CD1c-positive myeloid dendritic cell (primary cell): ENCODE results near the gene LRRC61.

ENCODE experiments used
- DNase-seq: peaks from one replicate; pipeline ENCODE4 v3.0.0-alpha.2; 2016; ENCODE audit errors: extremely low spot score

The LRRC61 gene

GRCh38 chr7:150370612-150371071 lies 47.5 kb downstream of the LRRC61 start:
- DNase-seq, result no peak

GRCh38 chr7:150371131-150371995 lies 48.2 kb downstream of the LRRC61 start:
- no peak for DNase-seq

GRCh38 chr7:150371996-150372270 lies 48.8 kb downstream of the LRRC61 start:
- no peak for DNase-seq

GRCh38 chr7:150372271-150373048 lies 49.3 kb downstream of the LRRC61 start:
- DNase-seq, result no peak

- no peak for DNase-seq
Observed at GRCh38 chr7:150373049-150373801, 50.1 kb downstream of the LRRC61 start.

GRCh38 chr7:150374026-150374425 lies 50.9 kb downstream of the LRRC61 start:
- no peak for DNase-seq

GRCh38 chr7:150374472-150374871 lies 51.3 kb downstream of the LRRC61 start:
- no peak for DNase-seq

- peak; percentile 25 for DNase-seq
Observed at GRCh38 chr7:150375662-150376521, 52.7 kb downstream of the LRRC61 start.

- peak; percentile 27 for DNase-seq
Observed at GRCh38 chr7:150376560-150376959, 53.4 kb downstream of the LRRC61 start.

GRCh38 chr7:150377196-150377595 lies 54.0 kb downstream of the LRRC61 start:
- DNase-seq, result peak; percentile 68

GRCh38 chr7:150377635-150378034 lies 54.5 kb downstream of the LRRC61 start:
- no peak for DNase-seq

- peak; percentile 56 for DNase-seq
Observed at GRCh38 chr7:150378115-150378852, 55.1 kb downstream of the LRRC61 start.

GRCh38 chr7:150378853-150379440 lies 55.8 kb downstream of the LRRC61 start, which contains the start of gene ZNF775:
TSS of gene ZNF775 (plus strand) at chr7:150379330. CDS start at chr7:150388471, 9,141 bp downstream.
- DNase-seq, result peak; percentile 98

- DNase-seq, result no peak
Observed at GRCh38 chr7:150379441-150380379, 56.6 kb downstream of the LRRC61 start.

- DNase-seq, result peak; percentile 43
Observed at GRCh38 chr7:150380463-150380862, 57.3 kb downstream of the LRRC61 start.

- DNase-seq, result no peak
Observed at GRCh38 chr7:150381096-150381495, 57.9 kb downstream of the LRRC61 start.

GRCh38 chr7:150381785-150382122 lies 58.6 kb downstream of the LRRC61 start:
- DNase-seq, result no peak

- DNase-seq, result no peak
Observed at GRCh38 chr7:150382123-150382843, 59.1 kb downstream of the LRRC61 start.
